OCI-LY1 (cell line): ENCODE measurements around the gene DUSP9.

Source experiments
- CTCF ChIP-seq: fragments of 200-600 bp; sonication (generic), shearing (Covaris generic); IDR thresholded peaks from 2 replicates; pipeline ENCODE4 v1.5.1; 2017; ENCODE audit warnings: mild to moderate bottlenecking, antibody characterized with exemption, low read length, moderate library complexity, mixed read lengths
- EZH2 ChIP-seq: fragments of 200-600 bp; sonication (generic), shearing (Covaris generic); IDR thresholded peaks from 2 replicates; pipeline ENCODE4 v1.8.0; 2017; ENCODE audit warnings: borderline replicate concordance, mixed run types, mild to moderate bottlenecking, antibody characterized with exemption, low read length, moderate library complexity, mixed read lengths

GRCh38 chrX:153626025-153626633 is 20.9 kb upstream of the DUSP9 start:
- TF ChIP-seq CTCF (no peak), EZH2 (no peak)
